A673 (cell line): ENCODE data around the gene SWSAP1. TPM values are rescaled to one million over a fixed set of nuclear protein-coding genes. Genes with fewer than 3 reads are reported as not detected.

Experiments used
- BruUV-seq: library from RNA; stranded (reverse); fragments of 400-500 nt; replicated peaks from 2 replicates; lab custom pipeline; 2021; lab: Mats Ljungman, UMichigan
- CTCF ChIA-PET: fragments of 300-600 bp; sonication (Branson Sonifier 250); formaldehyde crosslinking; loops from one replicate; lab custom pipeline; 2022; ENCODE audit warnings: antibody characterized with exemption; lab: Charles Lee
- POLR2A ChIA-PET: fragments of 300-600 bp; sonication (Branson Sonifier 250); formaldehyde crosslinking; loops from one replicate; lab custom pipeline; 2022; ENCODE audit warnings: antibody characterized with exemption; ENCODE audit not compliant: low non-redundant PET; lab: Charles Lee
- DNase-seq: peaks from one replicate; pipeline ENCODE4 v3.0.0-alpha.2; 2015; ENCODE audit warnings: low spot score
- H3K27ac ChIP-seq: fragments of 200-600 bp; sonication (generic); 2 replicates; pipeline ENCODE4 v1.5.1; 2016; ENCODE audit warnings: mixed run types, low read depth, mild to moderate bottlenecking, mixed read lengths, antibody characterized with exemption, low read length; ENCODE audit not compliant: poor library complexity, severe bottlenecking
- H3K27me3 ChIP-seq: fragments of 200-600 bp; sonication (generic); replicated peaks from 2 replicates; pipeline ENCODE4 v1.6.1; 2017; ENCODE audit warnings: mixed run types, low read depth, mild to moderate bottlenecking, mixed read lengths, antibody characterized with exemption, low read length; ENCODE audit not compliant: insufficient read depth, poor library complexity
- H3K36me3 ChIP-seq: fragments of 200-600 bp; sonication (generic); 2 replicates; pipeline ENCODE4 v1.6.1; 2016; ENCODE audit warnings: mixed run types, mild to moderate bottlenecking, mixed read lengths, antibody characterized with exemption, low read length; ENCODE audit not compliant: insufficient read depth, poor library complexity, severe bottlenecking
- H3K4me1 ChIP-seq: fragments of 200-600 bp; sonication (generic); 2 replicates; pipeline ENCODE4 v1.6.1; 2017; ENCODE audit warnings: mixed run types, mild to moderate bottlenecking, mixed read lengths, antibody characterized with exemption, low read length; ENCODE audit not compliant: insufficient read depth, poor library complexity, severe bottlenecking
- H3K4me3 ChIP-seq: fragments of 200-600 bp; sonication (generic); 2 replicates; pipeline ENCODE4 v1.5.1; 2016; ENCODE audit warnings: low read depth, mixed run types, mild to moderate bottlenecking, mixed read lengths, low read length; ENCODE audit not compliant: poor library complexity, severe bottlenecking
- H3K9me3 ChIP-seq: fragments of 200-600 bp; sonication (generic); 2 replicates; pipeline ENCODE4 v1.6.1; 2016; ENCODE audit warnings: mixed run types, low read depth, mild to moderate bottlenecking, mixed read lengths, antibody characterized with exemption, low read length; ENCODE audit not compliant: poor library complexity, severe bottlenecking
- CTCF ChIP-seq: fragments of 300-800, 200-600 bp; sonication (generic); conservative IDR thresholded peaks from 2 replicates; pipeline ENCODE4 v1.5.1; 2017; ENCODE audit warnings: low read depth, mild to moderate bottlenecking, antibody characterized with exemption, low read length, moderate library complexity, mixed read lengths
- EZH2 ChIP-seq: fragments of 200-600 bp; sonication (generic); IDR thresholded peaks from 2 replicates; pipeline ENCODE4 v1.6.1; 2017; ENCODE audit warnings: borderline replicate concordance, low read depth, mild to moderate bottlenecking, mixed read lengths, antibody characterized with exemption, low read length; ENCODE audit not compliant: poor library complexity, severe bottlenecking
- intact Hi-C: fragments of 100-400 bp; cut with micrococcal nuclease; formaldehyde crosslinking; loops from one replicate; pipeline ENCODE4 v1.10.0; 2022; ENCODE audit not compliant: unreplicated experiment
- total RNA-seq: library from RNA; stranded (reverse); gene quantifications from 2 replicates; pipeline ENCODE4 v1.2.3, GENCODE V29; 2021

Gene SWSAP1
- total RNA-seq, 1 experiment from 2014 or later: 3.3 TPM

GRCh38 chr19:11399667-11400066 is 25.2 kb downstream of the SWSAP1 start:
- no peak overlapping the region for H3K27ac ChIP-seq
- POLR2A ChIA-PET: no interaction called here
- CTCF ChIA-PET: interaction anchor here (0.6 kb wide), 1 partner anchor 1278 kb away, joined by 3 read pairs; no protein-coding TSS in a partner anchor
- TF ChIP-seq CTCF: no peak
- no peak for TF ChIP-seq EZH2
- DNase-seq: no peak
- no TSS peak for BruUV-seq
- no peaks in the 10 kb centered on the region for H3K27me3 ChIP-seq
- no peak overlapping the region for H3K4me3 ChIP-seq
- H3K36me3 ChIP-seq: no peaks in the 10 kb centered on the region
- intact Hi-C loops: no loop called here
- no peaks in the 10 kb centered on the region for H3K9me3 ChIP-seq
- H3K4me1 ChIP-seq: no peaks in the 10 kb centered on the region

- Histone ChIP-seq H3K4me1 (no peaks in the 10 kb centered on the region), H3K36me3 (no peaks in the 10 kb centered on the region), H3K27me3 (no peaks in the 10 kb centered on the region), H3K27ac (no peak overlapping the region), H3K9me3 (no peaks in the 10 kb centered on the region), H3K4me3 (no peak overlapping the region)
- no peak for TF ChIP-seq CTCF
- no peak for TF ChIP-seq EZH2
- DNase-seq: no peak
- intact Hi-C loops: no loop called here
- POLR2A ChIA-PET: no interaction called here
- no TSS peak for BruUV-seq
- CTCF ChIA-PET: no interaction called here
Observed at GRCh38 chr19:11400798-11401197, 26.3 kb downstream of the SWSAP1 start.

GRCh38 chr19:11401808-11402543 is 27.5 kb downstream of the SWSAP1 start:
- DNase-seq: no peak
- no peak for TF ChIP-seq EZH2
- no peak for TF ChIP-seq CTCF
- no TSS peak for BruUV-seq
- no peak overlapping the region for H3K27ac ChIP-seq
- H3K27me3 ChIP-seq: no peaks in the 10 kb centered on the region
- no peaks in the 10 kb centered on the region for H3K36me3 ChIP-seq
- H3K4me1 ChIP-seq: no peaks in the 10 kb centered on the region
- H3K9me3 ChIP-seq: no peaks in the 10 kb centered on the region
- no peak overlapping the region for H3K4me3 ChIP-seq
- ChIA-PET POLR2A (no interaction called here), CTCF (interaction anchor here (0.6 kb wide), 1 partner anchor 142 kb away, joined by 5 read pairs; no protein-coding TSS in a partner anchor)
- intact Hi-C loops: no loop called here
